Measurements from ENCODE around the gene CRACR2A. TPM values are rescaled to one million over a fixed set of nuclear protein-coding genes. Genes with fewer than 3 reads are reported as not detected.

The CRACR2A gene
- total and polyA plus RNA-seq, 7 experiments from 2014 or later = 8.2 to 40.3 (median 31.4) TPM

DNA sequence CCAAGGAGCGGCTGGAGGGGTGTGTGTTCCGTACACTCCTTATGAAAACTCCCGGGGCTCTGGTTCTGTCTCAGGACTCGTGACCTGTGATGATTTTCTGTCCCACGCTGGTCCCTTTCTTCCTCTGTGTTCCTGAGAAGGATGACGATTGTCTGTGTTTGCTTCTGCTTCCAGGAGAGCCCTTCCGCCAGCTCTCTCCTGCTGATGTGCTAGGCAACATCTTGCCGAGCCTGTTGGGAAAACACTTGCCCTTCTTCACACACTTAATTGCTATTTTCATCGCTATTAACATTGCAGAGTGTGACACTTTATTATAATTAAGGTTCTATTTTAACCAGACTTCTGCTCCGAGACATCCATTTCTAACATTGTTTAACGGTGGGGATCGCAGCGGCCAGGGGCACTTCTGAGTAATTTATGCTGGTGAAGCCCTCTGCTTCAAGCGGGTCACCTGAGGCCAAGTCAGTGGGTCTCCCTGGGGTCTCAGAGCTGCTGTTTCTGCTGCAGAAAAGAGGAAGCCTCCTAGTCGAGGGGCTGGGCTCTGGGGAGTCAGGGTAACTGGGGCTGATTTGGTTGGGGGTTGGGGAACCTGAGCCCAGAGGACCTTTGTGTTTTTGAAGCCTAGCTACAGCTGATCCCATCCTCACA lies 173.3 kb downstream of the CRACR2A start:
- H3K4me3 Mint-ChIP-seq = no peak overlapping the region
- Histone ChIP-seq H3K9me3 (ENCODE audit: control insufficient read depth in 2 of 3, low read length in 3 of 3) (no peaks in the 10 kb centered on the region), H3K4me1 (ENCODE audit: control insufficient read depth in 2 of 2, insufficient read depth in 2 of 2, low read length in 2 of 2) (no peaks in the 10 kb centered on the region), H3K4me3 (ENCODE audit: low read length) (no peak overlapping the region), H3K36me3 (ENCODE audit: control insufficient read depth in 2 of 3, insufficient read depth in 3 of 3, low read length in 3 of 3) (no peaks in the 10 kb centered on the region), H3K27ac (ENCODE audit: low read depth, low read length) (no peak overlapping the region), H3K27me3 (ENCODE audit: control insufficient read depth in 2 of 2, insufficient read depth in 2 of 2, low read length in 2 of 2) (no peaks in the 10 kb centered on the region)
- ChIA-PET CTCF (no interaction called here), POLR2A (no interaction called here)
- H3K27me3 Mint-ChIP-seq = peaks cover 0 to 21% (median 7%) of the 10 kb centered on the region in 5 donors
- peaks cover 0 to 12% (median 3%) of the 10 kb centered on the region in 11 donors for H3K9me3 Mint-ChIP-seq
- intact Hi-C loops (cut with micrococcal nuclease) = no loop called here
- H3K27ac Mint-ChIP-seq = no peak overlapping the region
- ATAC-seq = no peak
- H3K36me3 Mint-ChIP-seq = no peaks in the 10 kb centered on the region
- DNase-seq = no peak
- peaks cover 0 to 1% (median 0%) of the 10 kb centered on the region in 7 donors for H3K4me1 Mint-ChIP-seq

- Mint-ChIP-seq H3K36me3 (no peaks in the 10 kb centered on the region), H3K27me3 (peaks cover 0 to 15% (median 9%) of the 10 kb centered on the region in 5 donors), H3K4me1 (no peaks in the 10 kb centered on the region), H3K27ac (no peak overlapping the region), H3K9me3 (peaks cover 0 to 3% (median 0%) of the 10 kb centered on the region in 11 donors), H3K4me3 (no peak overlapping the region)
- no peak for ATAC-seq
- ChIA-PET POLR2A (no interaction called here), CTCF (no interaction called here)
- no peak overlapping the region for H3K27ac ChIP-seq (ENCODE audit: low read depth, low read length)
- no peaks in the 10 kb centered on the region for H3K4me1 ChIP-seq (ENCODE audit: control insufficient read depth in 2 of 2, insufficient read depth in 2 of 2, low read length in 2 of 2)
- H3K4me3 ChIP-seq (ENCODE audit: low read length) = no peak overlapping the region
- intact Hi-C loops (cut with micrococcal nuclease) = no loop called here
- no peaks in the 10 kb centered on the region for H3K9me3 ChIP-seq (ENCODE audit: control insufficient read depth in 2 of 3, low read length in 3 of 3)
- H3K36me3 ChIP-seq (ENCODE audit: control insufficient read depth in 2 of 3, insufficient read depth in 3 of 3, low read length in 3 of 3) = no peaks in the 10 kb centered on the region
- no peaks in the 10 kb centered on the region for H3K27me3 ChIP-seq (ENCODE audit: control insufficient read depth in 2 of 2, insufficient read depth in 2 of 2, low read length in 2 of 2)
- DNase-seq = no peak
Observed at GRCh38 chr12:3578557-3578956, 174.4 kb downstream of the CRACR2A start.

DNA sequence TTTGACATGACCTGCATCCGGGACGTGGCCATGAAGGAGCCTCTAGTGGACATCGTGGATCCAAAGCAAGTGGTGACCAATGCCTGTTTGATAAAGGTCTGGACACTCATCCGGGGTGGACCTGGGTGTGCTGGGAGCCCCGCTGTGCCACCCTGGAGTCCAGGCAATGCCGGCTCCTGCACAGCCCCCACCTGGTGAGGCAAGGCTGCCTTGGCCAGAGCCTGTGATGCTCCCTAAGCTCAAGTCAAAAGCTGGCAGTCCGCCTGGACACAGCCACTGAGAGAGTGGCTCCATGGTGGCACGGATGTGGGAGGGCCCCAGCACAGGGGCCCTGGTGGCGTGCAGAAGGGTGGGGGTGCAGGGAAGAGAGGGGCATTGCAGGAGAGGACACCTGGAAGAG lies 176.0 kb downstream of the CRACR2A start:
- DNase-seq (no peak), ATAC-seq (no peak)
- H3K4me1 Mint-ChIP-seq = peaks cover 0 to 6% (median 0%) of the 10 kb centered on the region in 7 donors
- intact Hi-C loops (cut with micrococcal nuclease) = no loop called here
- no peaks in the 10 kb centered on the region for H3K36me3 Mint-ChIP-seq
- Histone ChIP-seq H3K9me3 (ENCODE audit: control insufficient read depth in 2 of 3, low read length in 3 of 3) (no peaks in the 10 kb centered on the region), H3K4me1 (ENCODE audit: control insufficient read depth in 2 of 2, insufficient read depth in 2 of 2, low read length in 2 of 2) (no peaks in the 10 kb centered on the region), H3K4me3 (ENCODE audit: low read length) (no peak overlapping the region), H3K36me3 (ENCODE audit: control insufficient read depth in 2 of 3, insufficient read depth in 3 of 3, low read length in 3 of 3) (no peaks in the 10 kb centered on the region), H3K27me3 (ENCODE audit: control insufficient read depth in 2 of 2, insufficient read depth in 2 of 2, low read length in 2 of 2) (no peaks in the 10 kb centered on the region), H3K27ac (ENCODE audit: low read depth, low read length) (no peak overlapping the region)
- ChIA-PET CTCF (no interaction called here), POLR2A (no interaction called here)
- H3K27ac Mint-ChIP-seq = no peak overlapping the region
- H3K27me3 Mint-ChIP-seq = peaks cover 0 to 20% (median 15%) of the 10 kb centered on the region in 5 donors
- H3K9me3 Mint-ChIP-seq = no peaks in the 10 kb centered on the region
- no peak overlapping the region for H3K4me3 Mint-ChIP-seq

DNA sequence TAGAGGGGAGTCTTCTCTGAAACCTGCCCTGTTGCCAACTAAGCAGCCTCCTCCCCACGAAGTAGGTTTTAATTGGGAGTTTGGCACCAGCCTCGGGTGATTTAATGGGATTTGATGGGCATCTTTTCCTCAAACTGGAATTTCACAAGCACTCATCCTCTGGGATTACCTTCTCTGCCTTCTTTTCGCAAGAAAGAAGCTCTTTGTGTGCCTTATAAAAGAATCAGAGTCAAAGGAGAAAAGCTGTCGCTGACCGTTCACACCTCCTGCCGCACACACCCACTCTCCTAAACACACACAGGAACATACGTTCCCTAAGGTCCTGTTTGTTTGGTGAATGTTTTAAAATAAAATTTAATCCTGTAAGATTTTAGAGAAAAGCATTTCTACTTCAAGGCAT lies 177.9 kb downstream of the CRACR2A start:
- no peak overlapping the region for H3K27ac Mint-ChIP-seq
- H3K27ac ChIP-seq (ENCODE audit: low read depth, low read length) = no peak overlapping the region
- H3K27me3 ChIP-seq (ENCODE audit: control insufficient read depth in 2 of 2, insufficient read depth in 2 of 2, low read length in 2 of 2) = no peaks in the 10 kb centered on the region
- ChIA-PET POLR2A (no interaction called here), CTCF (no interaction called here)
- DNase-seq = no peak
- no peak overlapping the region for H3K4me3 Mint-ChIP-seq
- no peak overlapping the region for H3K4me3 ChIP-seq (ENCODE audit: low read length)
- peaks cover 0 to 29% (median 15%) of the 10 kb centered on the region in 5 donors for H3K27me3 Mint-ChIP-seq
- no peak for ATAC-seq
- H3K4me1 Mint-ChIP-seq = peaks cover 0 to 6% (median 0%) of the 10 kb centered on the region in 7 donors
- intact Hi-C loops (cut with micrococcal nuclease) = no loop called here
- no peaks in the 10 kb centered on the region for H3K36me3 ChIP-seq (ENCODE audit: control insufficient read depth in 2 of 3, insufficient read depth in 3 of 3, low read length in 3 of 3)
- no peaks in the 10 kb centered on the region for H3K9me3 Mint-ChIP-seq
- no peaks in the 10 kb centered on the region for H3K4me1 ChIP-seq (ENCODE audit: control insufficient read depth in 2 of 2, insufficient read depth in 2 of 2, low read length in 2 of 2)
- H3K36me3 Mint-ChIP-seq = no peaks in the 10 kb centered on the region
- H3K9me3 ChIP-seq (ENCODE audit: control insufficient read depth in 2 of 3, low read length in 3 of 3) = no peaks in the 10 kb centered on the region

DNA sequence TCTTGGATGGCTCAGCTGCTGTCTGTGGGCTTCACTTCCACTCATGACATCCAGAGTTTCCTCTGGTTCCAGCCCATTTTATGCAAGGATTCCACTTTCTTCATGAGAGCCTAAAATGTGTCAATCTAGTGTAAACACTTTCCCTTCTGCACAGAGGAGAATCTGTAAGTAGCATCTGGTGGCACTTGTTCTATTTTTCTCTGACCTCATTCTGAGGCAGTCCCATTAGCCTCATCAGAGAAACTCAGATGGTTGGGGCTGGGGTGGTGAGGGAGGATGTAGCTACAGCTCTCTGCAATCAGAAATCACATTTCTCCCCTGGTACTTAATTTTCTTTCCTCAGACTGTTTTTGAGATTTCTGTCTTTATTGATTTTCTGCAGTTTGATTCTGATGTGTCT lies 180.3 kb downstream of the CRACR2A start:
- H3K4me3 Mint-ChIP-seq = no peak overlapping the region
- Histone ChIP-seq H3K4me3 (ENCODE audit: low read length) (no peak overlapping the region), H3K36me3 (ENCODE audit: control insufficient read depth in 2 of 3, insufficient read depth in 3 of 3, low read length in 3 of 3) (no peaks in the 10 kb centered on the region), H3K27me3 (ENCODE audit: control insufficient read depth in 2 of 2, insufficient read depth in 2 of 2, low read length in 2 of 2) (no peaks in the 10 kb centered on the region), H3K4me1 (ENCODE audit: control insufficient read depth in 2 of 2, insufficient read depth in 2 of 2, low read length in 2 of 2) (no peaks in the 10 kb centered on the region), H3K9me3 (ENCODE audit: control insufficient read depth in 2 of 3, low read length in 3 of 3) (no peaks in the 10 kb centered on the region), H3K27ac (ENCODE audit: low read depth, low read length) (no peak overlapping the region)
- H3K36me3 Mint-ChIP-seq = no peaks in the 10 kb centered on the region
- H3K9me3 Mint-ChIP-seq = no peaks in the 10 kb centered on the region
- H3K27me3 Mint-ChIP-seq = peaks cover 0 to 29% (median 15%) of the 10 kb centered on the region in 5 donors
- ChIA-PET CTCF (no interaction called here), POLR2A (no interaction called here)
- intact Hi-C loops (cut with micrococcal nuclease) = no loop called here
- ATAC-seq (no peak), DNase-seq (no peak)
- no peak overlapping the region for H3K27ac Mint-ChIP-seq
- H3K4me1 Mint-ChIP-seq = peaks cover 0 to 6% (median 0%) of the 10 kb centered on the region in 7 donors

DNA sequence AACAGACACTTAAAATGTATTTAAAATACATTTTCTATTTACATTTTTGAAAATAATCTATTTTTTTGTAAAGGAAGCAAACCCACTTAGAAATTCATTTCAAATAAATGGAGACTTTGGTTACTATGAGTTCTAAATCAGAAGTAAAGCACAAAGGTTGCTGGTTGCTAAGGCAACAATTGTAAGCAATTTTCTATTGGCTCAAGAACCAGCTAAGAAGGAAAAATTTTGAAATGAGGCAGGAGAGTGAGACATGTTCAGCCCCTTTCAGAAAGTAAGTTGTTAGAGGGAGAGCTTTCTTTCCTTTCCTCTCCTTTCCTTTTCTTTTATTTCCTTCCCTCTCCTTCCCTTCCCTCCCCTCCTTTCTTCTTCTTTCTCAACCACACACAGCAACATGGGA lies 181.2 kb downstream of the CRACR2A start:
- ChIA-PET POLR2A (no interaction called here), CTCF (no interaction called here)
- Histone ChIP-seq H3K27ac (ENCODE audit: low read depth, low read length) (no peak overlapping the region), H3K4me3 (ENCODE audit: low read length) (no peak overlapping the region), H3K4me1 (ENCODE audit: control insufficient read depth in 2 of 2, insufficient read depth in 2 of 2, low read length in 2 of 2) (no peaks in the 10 kb centered on the region), H3K9me3 (ENCODE audit: control insufficient read depth in 2 of 3, low read length in 3 of 3) (no peaks in the 10 kb centered on the region), H3K27me3 (ENCODE audit: control insufficient read depth in 2 of 2, insufficient read depth in 2 of 2, low read length in 2 of 2) (no peaks in the 10 kb centered on the region), H3K36me3 (ENCODE audit: control insufficient read depth in 2 of 3, insufficient read depth in 3 of 3, low read length in 3 of 3) (no peaks in the 10 kb centered on the region)
- H3K27me3 Mint-ChIP-seq = peaks cover 0 to 30% (median 13%) of the 10 kb centered on the region in 5 donors
- intact Hi-C loops (cut with micrococcal nuclease) = no loop called here
- no peaks in the 10 kb centered on the region for H3K9me3 Mint-ChIP-seq
- no peak overlapping the region for H3K27ac Mint-ChIP-seq
- H3K36me3 Mint-ChIP-seq = no peaks in the 10 kb centered on the region
- ATAC-seq (no peak), DNase-seq (no peak)
- peaks cover 0 to 6% (median 0%) of the 10 kb centered on the region in 7 donors for H3K4me1 Mint-ChIP-seq
- no peak overlapping the region for H3K4me3 Mint-ChIP-seq

DNA sequence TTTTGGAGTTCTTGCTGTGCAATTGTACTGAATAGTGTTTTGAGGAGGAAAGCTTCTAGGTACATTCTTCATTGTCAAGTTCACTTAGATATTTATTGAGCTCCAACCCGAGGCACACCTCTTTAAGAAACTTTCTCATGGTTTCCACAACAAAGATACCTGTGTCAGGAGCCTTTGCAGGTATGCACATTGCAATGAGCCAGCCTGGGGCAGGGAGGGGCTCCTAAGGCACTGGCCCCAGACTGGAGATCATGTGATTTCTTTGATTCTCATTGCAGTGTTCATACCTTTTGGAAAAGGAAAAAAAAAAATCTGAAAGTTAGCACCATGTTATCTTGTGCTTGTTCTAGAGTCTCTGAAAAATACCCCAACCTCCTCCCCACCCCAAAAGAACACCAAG lies 181.6 kb downstream of the CRACR2A start:
- Histone ChIP-seq H3K9me3 (ENCODE audit: control insufficient read depth in 2 of 3, low read length in 3 of 3) (no peaks in the 10 kb centered on the region), H3K4me3 (ENCODE audit: low read length) (no peak overlapping the region), H3K27ac (ENCODE audit: low read depth, low read length) (no peak overlapping the region), H3K4me1 (ENCODE audit: control insufficient read depth in 2 of 2, insufficient read depth in 2 of 2, low read length in 2 of 2) (no peaks in the 10 kb centered on the region), H3K27me3 (ENCODE audit: control insufficient read depth in 2 of 2, insufficient read depth in 2 of 2, low read length in 2 of 2) (no peaks in the 10 kb centered on the region), H3K36me3 (ENCODE audit: control insufficient read depth in 2 of 3, insufficient read depth in 3 of 3, low read length in 3 of 3) (no peaks in the 10 kb centered on the region)
- DNase-seq (no peak), ATAC-seq (no peak)
- peaks cover 0 to 34% (median 12%) of the 10 kb centered on the region in 5 donors for H3K27me3 Mint-ChIP-seq
- CTCF ChIA-PET = no interaction called here
- POLR2A ChIA-PET = no interaction called here
- H3K36me3 Mint-ChIP-seq = no peaks in the 10 kb centered on the region
- no peaks in the 10 kb centered on the region for H3K9me3 Mint-ChIP-seq
- H3K4me1 Mint-ChIP-seq = peaks cover 0 to 6% (median 0%) of the 10 kb centered on the region in 7 donors
- H3K4me3 Mint-ChIP-seq = no peak overlapping the region
- intact Hi-C loops (cut with micrococcal nuclease) = no loop called here
- H3K27ac Mint-ChIP-seq = no peak overlapping the region
